Endometrial microvascular endothelial cells (primary cell): Measurements from ENCODE around the gene FKBP3. TPM values are rescaled to one million over a fixed set of nuclear protein-coding genes. Genes with fewer than 3 reads are reported as not detected.
"Not testable (repeated sequence)": the region's sequence is repeated elsewhere in the genome, so short reads cannot be mapped to it uniquely, and the experiment has no call there.

Source experiments
- in situ Hi-C: cut with HindIII; loops from 2 replicates; pipeline ENCODE4 v1.10.0; 2017; ENCODE audit warnings: low sequenced_read_pairs, low pct_unique_long_range_greater_than_20kb; ENCODE audit errors: inconsistent ontology term
- total RNA-seq: library from RNA; depleted of rRNA; stranded (reverse); fragments of >200 nt; gene quantifications from one replicate; pipeline ENCODE4 v1.2.3, GENCODE V29; 2015; ENCODE audit errors: inconsistent ontology term

FKBP3 gene
- total RNA-seq, result 44.1 TPM

DNA sequence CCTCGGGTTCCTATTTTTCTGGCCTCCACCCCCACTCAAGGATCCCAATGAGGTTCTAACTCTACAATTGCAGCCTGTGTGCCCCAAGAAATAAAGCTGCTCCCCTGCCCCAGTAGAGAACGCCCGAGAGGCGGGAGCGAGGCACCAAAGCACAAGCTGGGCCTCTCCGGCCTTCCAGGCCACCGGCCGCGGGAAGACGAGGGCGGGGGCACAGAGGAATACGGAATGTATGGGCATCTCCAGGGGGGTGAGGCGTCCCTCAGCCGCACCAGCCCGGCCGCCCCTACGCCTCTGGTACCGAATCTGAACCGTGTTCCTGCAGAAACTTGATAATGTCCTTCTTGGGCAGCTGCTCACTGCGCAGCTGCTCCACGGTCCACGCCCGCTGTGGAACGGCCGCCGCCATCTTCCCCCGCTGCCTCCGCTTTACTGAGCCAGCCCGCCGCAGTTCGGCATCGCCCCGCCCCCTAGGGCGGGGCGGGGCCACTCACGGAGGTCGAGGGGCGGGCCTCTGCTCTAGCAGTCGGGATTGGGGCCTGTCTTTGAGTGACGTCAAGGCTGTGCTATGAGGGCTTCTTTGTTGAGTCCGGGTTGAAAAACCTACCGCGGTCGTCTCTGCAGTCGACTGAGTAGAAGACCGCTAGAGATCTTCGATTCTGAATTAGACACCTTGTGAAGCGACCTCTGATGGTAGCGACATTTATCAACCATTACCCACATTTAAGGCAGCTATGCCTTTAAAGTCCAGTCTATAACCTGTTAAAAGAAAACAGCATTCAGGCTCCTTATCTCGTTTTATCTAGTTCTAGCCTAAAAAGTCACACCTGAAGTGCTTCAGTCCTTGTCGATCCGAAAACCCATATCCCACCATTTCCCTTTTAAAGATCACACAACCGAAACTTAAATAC lies at the start of gene FKBP3:
Gene FKBP3, minus strand, starts transcription at position 431 of the 908 bp plus-strand sequence. Its CDS starts 25 bp downstream, at position 406.
- in situ Hi-C loops, result no loop called here

DNA sequence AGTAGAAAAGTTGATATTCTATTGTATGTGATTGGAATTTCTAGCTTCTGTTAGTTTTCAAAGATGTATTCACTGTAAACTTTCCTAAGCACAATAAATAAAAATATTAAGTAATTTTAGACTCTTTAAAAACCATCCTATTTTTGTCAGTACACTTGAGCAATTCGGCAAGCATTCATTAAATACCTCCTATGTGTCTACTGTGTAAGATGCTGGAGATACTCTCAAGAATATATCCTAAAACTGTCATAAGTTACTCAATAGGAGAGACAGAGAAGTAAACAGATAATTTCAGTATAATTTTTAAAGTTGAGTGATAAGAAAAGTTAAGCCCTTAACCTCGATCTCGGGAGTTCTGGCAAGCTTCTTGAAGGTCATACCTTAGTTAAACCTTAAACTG lies 47.5 kb upstream of the FKBP3 start:
- in situ Hi-C loops, result no loop called here

DNA sequence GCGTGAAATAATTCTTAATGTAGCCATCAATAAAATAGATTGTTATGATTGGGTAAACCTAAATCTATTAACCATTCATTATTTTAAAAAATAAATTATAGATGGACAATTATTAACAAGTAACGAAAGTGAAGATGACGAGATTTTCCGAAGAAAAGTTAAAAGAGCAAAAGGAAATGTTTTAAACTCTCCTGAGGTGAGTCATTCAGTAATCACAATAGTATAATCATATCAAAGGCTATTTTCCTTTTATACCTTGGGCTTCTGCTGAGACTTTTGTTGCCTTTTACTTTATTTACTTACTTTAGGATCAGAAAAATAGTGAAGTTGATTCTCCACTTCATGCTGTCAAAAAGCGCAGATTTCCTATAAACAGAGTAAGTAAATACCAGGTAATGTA lies 47.0 kb upstream of the FKBP3 start:
- in situ Hi-C loops, result no loop called here

DNA sequence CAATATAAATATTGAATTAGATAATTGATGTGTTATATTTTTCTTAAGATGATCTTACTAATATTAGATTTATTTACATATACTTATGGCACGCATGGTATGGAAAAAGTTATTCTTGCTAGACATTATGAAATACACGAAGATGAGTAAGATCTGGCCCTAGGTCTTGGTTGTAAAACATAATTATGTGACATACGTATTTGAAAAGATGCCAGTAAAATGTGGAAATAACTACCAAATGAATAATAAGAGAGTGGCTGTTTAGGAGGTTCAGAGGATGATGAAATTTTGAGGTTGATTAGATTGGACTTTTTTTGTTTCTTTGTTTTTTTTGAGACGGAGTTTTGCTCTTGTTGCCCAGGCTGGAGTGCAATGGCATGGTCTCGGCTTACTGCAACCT lies 42.8 kb upstream of the FKBP3 start:
- in situ Hi-C loops, result no loop called here

DNA sequence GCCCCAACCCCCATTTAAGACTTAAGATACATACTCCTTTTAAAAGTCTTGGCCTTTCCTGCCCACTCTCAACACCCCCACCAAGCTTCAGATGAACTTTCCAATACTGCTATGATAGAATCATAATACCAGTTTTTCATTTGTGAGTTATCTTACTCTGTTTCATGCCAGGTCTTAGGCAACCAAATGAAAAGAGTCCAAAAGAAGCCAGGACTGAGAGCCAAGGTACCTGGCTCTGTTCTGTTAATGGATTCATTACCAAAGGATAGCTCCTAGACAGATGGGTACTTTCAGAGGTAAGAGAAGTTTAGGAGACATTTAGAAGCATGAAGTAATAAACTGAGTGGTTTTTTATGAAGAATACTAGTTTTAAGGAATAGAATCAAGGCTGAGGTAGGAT lies 35.6 kb upstream of the FKBP3 start:
- in situ Hi-C loops, result no loop called here

DNA sequence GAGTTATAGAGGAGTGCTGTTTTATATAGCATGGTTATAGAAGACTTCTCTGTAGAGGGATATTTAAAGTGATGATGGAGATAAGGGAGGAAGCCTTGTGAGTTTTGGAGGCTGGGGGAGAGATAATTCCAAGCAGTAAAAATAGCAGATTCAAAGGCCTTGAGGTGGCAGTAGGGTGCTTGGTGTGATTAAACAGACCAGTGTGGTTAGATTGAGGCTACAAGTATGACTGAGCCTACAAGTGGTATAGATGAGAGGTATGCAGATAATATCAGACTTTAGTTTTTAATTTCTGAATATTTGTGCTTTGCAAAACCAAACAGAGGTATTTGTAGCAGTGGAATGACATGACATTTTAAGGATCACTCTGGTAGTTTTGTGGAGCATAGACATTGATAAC lies 21.8 kb upstream of the FKBP3 start:
- in situ Hi-C loops, result no loop called here

DNA sequence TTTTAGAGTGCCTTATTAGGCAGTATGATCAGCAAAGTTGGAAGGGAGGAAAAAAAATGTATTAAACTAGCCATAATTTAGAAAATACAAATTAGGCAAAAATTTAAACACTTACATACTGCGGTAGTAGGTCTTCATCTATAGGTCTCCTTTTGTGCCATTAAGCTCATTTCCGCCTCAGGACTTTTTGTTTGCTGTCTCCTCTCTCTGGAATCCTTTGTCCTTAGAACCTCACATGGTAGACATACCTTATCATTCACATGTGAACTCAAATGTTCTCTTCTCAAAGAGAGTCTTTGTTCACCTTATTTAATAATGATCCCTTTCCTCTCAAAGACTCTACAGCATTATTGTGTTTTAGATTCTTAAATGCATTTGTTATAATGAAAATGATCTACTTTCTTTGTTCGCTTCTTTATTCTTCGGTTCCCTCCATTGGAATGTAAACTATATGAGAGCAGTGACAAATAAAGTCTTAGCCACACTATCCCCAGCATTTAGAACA lies 16.2 kb upstream of the FKBP3 start:
- in situ Hi-C loops, result no loop called here

DNA sequence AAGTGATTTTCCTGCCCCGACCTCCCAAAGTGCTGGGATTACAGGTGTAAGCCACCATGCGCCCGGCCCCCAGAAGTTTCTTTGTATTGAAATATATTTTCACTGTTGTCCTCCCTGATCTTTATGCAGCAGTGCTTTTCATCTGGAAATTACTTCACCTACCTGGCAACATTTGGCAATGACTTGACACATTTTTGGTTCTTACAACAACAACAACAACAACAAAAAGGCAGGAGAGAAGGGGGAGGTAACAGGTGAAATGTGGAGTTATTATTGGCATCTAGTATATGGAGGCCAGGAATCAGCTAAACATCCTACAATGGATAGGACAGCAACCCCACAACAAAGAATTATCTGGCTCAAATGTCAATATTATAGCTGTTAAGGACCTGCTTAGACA lies 15.3 kb upstream of the FKBP3 start:
- in situ Hi-C loops, result no loop called here

DNA sequence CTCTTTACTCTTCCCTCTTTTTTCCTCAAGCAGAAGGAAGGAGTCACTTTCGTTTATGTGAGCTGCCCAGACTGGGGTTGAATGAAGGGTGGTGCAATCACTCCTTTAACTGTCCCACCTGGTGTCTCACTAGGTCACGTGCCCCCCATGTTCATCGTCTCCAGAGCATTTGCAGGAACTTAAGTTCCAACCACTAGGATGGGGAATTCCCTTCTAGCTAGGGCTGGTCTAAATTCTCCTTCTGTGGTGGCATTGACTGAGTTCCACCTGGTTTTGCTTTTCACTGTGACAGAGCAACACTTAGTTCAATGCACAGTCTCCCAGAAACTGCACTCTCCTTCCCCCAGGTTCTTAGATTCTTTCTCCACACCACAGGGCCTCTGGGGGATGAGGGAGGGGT lies 10.9 kb upstream of the FKBP3 start:
- in situ Hi-C loops, result no loop called here

DNA sequence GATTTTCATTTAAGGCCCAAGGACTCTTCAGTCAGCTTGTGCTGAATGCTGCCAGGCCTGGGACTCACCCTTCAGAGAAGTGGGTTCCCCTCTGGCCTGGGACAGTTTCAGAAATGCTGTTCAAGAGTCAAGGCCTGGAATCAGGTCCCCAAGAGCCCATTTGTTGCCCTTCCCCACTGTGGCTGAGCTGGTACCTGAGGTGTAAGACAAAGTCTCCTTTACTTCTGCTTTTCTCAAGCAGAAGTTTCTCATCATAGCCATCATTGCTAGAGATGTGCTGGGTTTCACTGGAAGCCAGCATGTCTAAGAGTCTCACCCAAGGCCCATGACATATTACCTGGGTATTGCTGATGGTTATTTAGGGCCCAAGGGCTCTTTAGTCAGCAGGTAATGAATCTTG lies 10.4 kb upstream of the FKBP3 start:
- in situ Hi-C loops, result no loop called here

DNA sequence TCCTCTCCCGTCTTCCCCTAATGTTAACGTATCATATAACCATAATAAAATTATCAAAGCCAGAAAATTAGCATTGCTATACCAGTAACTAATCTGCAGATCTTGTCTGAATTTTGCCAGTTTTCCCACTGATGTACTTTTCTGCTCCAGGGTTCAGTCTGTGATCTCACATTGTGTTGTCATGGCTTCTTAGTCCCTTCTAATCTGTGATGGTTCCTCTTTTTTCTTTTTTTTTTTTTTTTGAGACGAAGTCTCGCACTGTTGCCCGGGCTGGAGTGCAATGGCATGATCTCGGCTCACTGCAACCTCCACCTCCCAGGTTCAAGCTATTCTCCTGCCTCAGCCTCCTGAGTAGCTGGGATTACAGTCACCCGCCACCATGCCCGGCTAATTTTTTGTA lies 7.8 kb upstream of the FKBP3 start:
- in situ Hi-C loops, result not testable (repeated sequence)

DNA sequence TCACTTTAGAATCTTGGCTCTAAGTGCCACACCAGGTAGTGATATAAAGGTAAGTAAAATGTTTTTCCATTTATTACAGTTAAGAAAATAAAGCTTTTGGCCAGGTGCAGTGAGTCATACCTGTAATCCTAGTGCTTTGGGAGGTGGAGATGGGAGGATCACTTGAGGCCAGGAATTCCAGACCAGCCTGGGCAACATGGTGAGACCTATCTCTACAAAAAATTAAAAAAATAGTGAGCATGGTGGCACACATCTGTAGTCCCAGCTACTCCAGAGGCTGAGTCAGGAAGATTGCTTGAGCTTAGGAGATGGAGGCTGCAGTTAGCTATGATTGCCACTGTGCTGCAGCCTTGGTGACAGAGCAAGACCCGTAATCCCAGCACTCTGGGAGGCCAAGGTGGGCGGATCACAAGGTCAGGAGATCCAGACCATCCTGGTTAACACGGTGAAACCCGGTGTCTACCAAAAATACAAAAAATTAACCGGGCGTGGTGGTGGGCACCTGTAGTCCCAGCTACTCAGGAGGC lies 6.4 kb upstream of the FKBP3 start:
- in situ Hi-C loops, result no loop called here

DNA sequence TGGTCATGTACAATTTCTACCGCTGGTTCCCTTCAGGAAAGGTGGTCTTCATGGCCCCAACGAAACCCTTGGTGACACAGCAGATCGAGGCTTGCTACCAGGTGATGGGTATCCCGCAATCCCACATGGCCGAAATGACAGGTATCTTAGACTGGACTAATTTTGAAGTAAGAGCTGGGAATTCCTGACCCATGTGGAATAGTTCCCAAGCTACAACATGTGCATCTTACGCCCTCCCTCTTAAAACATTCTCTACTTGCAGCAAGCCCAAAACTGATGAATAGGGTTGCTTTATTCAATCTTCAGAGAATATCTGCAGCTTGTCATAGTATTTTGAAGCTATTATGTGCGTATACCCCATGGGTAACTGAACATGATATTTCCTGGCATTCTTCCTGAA lies 2.1 kb upstream of the FKBP3 start:
- in situ Hi-C loops, result no loop called here

DNA sequence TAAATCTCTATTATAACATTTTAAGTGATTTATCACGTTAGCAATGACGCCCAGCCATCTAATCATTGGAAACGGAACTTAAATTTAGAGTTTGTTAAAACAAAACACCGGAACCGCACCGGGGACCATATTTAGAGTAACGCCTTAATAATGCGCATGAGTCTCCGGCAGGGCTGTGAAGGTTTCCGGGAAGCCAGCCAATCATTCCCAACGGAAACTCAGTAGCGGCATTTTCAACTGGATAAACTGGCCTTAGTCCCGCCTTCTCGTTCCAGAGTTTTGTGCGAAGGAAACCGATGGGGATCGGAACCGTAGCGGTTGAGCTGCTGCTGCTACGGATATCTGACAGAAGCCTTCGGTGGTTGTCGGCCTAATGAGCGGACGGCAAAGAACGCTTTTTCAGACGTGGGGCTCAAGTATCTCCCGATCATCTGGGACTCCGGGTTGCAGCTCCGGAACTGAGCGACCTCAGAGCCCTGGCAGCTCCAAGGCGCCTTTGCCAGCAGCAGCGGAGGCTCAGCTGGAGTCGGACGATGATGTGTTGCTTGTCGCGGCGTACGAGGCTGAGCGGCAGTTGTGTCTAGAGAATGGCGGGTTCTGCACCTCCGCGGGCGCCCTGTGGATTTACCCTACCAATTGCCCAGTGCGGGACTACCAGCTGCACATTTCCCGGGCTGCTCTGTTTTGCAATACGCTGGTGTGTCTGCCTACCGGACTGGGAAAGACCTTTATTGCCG lies 1.5 kb upstream of the FKBP3 start, which contains the start of gene FANCM:
Gene FANCM, plus strand, starts transcription at position 272 of the 737 bp plus-strand sequence. Its CDS starts 102 bp downstream, at position 374.
- in situ Hi-C loops, result no loop called here

DNA sequence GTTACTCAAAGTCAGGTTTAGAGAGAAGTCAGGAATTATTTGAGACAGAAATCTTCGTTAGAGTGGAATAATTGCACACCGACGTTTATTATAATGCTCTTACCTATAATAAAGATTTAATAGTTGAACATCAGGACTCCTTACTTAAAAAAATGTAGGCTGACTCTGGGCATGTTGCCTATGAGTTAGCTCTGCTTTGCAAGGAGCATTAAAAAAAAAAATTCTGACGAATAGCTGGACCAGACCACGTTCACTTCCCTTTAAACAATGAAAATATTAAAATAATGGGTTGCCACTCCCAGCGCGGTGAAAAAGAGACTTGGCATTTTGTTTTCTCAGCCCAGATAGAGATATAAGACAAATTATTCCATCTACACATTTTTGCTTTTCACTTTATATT lies 875 bp upstream of the FKBP3 start:
- in situ Hi-C loops, result no loop called here

DNA sequence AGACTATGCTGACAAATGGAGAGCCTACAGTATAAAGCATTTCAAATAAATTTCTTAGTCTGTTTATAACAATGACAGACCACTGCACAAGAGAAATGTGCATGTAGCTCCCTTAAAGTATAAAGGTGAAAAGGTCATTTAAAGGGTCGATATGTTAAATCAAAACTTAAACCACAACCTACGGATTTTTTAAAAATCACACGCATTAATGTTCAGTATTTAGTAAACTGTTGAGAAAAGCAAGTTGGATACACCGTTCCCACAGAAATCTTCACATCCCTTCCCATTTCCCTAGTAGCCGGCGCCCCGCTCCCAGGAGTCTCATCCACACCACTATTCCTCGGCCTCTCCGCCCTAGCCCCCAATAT lies 614 bp downstream of the FKBP3 start:
- in situ Hi-C loops, result no loop called here

DNA sequence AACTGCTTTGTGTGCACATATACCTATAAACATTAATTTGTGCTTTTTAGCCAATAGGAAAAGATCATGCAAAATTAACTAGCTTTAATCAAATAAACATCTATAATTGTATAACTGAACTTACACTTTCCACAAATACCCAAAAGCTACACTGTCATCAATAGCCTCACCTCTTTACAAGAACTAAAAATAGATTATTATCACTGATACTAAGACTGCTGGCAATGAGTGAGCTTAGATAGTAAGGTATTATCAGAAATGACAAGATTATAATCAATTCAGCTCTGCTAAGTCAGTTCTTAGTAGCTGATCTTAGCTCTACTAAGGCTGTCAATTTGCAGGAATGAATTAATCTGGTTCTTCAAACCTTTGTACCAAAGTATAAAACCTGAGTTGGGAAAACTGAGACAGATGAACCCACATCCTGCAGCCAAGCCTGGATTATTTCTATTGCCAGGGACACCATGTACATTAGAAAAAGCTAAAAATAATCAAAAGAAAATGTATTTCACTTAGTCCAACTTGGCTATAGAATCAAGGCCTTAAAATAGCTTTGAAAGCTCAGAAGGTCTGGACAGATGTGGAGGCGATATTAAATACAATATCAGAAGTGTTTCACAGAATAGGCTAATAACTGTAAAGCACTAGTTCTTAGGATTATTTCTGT lies 5.2 kb downstream of the FKBP3 start:
- in situ Hi-C loops, result no loop called here

DNA sequence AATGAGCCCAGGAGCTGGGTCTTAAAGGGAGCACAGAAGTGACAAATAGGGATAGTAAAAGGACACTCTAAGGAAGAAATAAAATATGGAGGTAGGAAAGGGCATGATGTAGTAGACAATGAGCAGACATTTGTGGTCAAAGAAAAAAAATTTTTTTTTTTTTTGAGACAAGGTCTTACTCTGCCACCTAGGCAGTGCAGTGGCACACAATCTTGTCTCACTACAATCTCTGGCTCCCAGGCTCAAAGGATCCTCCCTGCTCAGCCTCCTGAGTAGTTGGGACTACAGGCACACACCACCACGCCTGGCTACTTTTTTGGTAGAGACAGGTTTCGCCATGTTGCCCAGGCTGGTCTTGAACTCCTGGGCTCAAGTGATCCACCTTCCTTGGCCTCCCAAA lies 8.5 kb downstream of the FKBP3 start:
- in situ Hi-C loops, result no loop called here

DNA sequence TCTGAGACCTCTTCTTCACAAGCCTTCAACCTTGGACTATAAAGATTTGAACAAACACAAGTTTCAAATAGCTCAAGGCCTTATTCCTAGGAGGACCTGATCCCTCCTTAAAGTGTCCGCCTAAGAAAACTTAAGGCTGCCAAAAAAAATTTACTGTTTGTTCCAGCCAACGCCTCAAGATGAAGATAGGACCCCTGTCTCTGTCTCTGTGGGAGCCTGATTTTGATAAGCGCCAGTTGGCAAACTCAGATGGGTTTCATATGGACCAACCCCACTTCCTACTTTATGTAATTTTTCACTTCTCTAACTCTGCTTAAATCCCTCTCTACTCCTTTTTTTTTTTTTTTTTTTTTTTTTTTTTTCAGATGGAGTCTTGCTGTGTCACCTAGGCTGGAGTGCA lies 11.0 kb downstream of the FKBP3 start:
- in situ Hi-C loops, result no loop called here
